ENCODE results near the gene MLC1. TPM values are rescaled to one million over a fixed set of nuclear protein-coding genes. Genes with fewer than 3 reads are reported as not detected.

Gene MLC1
- total and polyA plus RNA-seq, 8 donors: 0.04 to 0.16 (median 0.04) TPM; not detected in 4

DNA sequence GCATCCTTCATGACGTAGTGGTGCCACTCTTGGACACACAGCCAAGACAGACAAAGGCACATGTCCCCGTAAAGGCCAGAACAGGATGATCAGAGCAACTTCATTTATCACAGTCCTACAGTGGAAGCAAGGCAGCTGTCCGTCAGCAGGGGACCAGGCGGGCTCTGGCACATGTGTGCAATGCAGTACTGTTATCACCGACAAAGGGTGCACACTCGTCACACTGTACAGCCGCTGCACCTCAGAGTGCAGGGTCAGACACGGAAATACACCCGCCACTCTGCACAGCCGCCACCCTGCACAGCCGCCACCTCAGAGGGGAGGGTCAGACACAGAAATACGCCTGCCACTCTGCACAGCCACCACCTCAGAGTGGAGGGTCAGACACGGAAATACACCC lies 59.2 kb downstream of the MLC1 start:
- no peak for DNase-seq
- intact Hi-C loops (cut with DNase I): no loop called here
- H3K4me1 ChIP-seq: no peaks in the 10 kb centered on the region
- ATAC-seq: no peak
- 50 to 70% methylated on average over 12 to 13 of the region's 13 CpGs for WGBS, 2 donors
- no peaks in the 10 kb centered on the region for H3K9me3 ChIP-seq
- no peaks in the 10 kb centered on the region for H3K36me3 ChIP-seq
- TF ChIP-seq, protein P1, sequence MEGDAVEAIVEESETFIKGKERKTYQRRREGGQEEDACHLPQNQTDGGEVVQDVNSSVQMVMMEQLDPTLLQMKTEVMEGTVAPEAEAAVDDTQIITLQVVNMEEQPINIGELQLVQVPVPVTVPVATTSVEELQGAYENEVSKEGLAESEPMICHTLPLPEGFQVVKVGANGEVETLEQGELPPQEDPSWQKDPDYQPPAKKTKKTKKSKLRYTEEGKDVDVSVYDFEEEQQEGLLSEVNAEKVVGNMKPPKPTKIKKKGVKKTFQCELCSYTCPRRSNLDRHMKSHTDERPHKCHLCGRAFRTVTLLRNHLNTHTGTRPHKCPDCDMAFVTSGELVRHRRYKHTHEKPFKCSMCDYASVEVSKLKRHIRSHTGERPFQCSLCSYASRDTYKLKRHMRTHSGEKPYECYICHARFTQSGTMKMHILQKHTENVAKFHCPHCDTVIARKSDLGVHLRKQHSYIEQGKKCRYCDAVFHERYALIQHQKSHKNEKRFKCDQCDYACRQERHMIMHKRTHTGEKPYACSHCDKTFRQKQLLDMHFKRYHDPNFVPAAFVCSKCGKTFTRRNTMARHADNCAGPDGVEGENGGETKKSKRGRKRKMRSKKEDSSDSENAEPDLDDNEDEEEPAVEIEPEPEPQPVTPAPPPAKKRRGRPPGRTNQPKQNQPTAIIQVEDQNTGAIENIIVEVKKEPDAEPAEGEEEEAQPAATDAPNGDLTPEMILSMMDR (IDR thresholded peaks at IDR 0.05): no peak
- no peak overlapping the region for H3K4me3 ChIP-seq
- H3K27me3 ChIP-seq: peaks cover 0 to 2% (median 0%) of the 10 kb centered on the region in 4 donors
- no peak for FAIRE-seq
- no peak overlapping the region for H3K27ac ChIP-seq

DNA sequence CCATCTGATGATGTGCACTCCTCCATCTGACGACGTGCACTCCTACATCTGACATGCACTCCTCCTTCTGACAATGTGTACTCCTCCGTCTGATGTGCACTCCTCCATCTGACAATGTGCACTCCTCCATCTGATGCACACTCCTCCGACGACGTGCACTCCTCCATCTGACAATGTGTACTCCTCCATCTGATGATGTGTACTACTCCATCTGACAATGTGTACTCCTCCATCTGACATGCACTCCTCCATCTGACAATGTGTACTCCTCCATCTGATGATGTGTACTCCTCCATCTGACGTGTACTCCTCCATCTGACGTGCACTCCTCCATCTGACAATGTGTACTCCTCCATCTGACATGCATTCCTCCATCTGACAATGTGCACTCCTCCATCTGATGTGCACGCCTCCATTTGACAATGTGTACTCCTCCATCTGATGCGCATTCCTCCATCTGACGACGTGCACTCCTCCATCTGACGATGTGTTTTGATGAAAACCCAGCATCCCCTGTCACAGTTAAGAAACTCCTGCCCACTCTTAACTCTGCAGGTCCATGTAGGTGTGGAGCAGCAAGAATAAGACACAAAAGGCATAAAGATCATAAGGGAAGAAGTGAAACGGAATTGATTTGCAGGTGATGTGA lies 62.9 kb downstream of the MLC1 start:
- Histone ChIP-seq H3K9me3 (no peaks in the 10 kb centered on the region), H3K4me3 (no peak overlapping the region), H3K27me3 (peaks cover 0 to 2% (median 0%) of the 10 kb centered on the region in 4 donors), H3K4me1 (no peaks in the 10 kb centered on the region), H3K27ac (no peak overlapping the region), H3K36me3 (no peaks in the 10 kb centered on the region)
- no peak for DNase-seq
- intact Hi-C loops (cut with DNase I): no loop called here
- no peak for FAIRE-seq
- ATAC-seq: no peak
- TF ChIP-seq, protein P1 (IDR thresholded peaks at IDR 0.05): no peak
- WGBS, 2 donors: 79 to 84% methylated on average over 14 of the region's 14 CpGs

GRCh38 chr22:50020606-50021005 lies 64.6 kb downstream of the MLC1 start:
- Histone ChIP-seq H3K9me3 (no peaks in the 10 kb centered on the region), H3K27ac (no peak overlapping the region), H3K4me3 (no peak overlapping the region), H3K36me3 (no peaks in the 10 kb centered on the region), H3K27me3 (peaks cover 0 to 2% (median 0%) of the 10 kb centered on the region in 4 donors), H3K4me1 (no peaks in the 10 kb centered on the region)
- FAIRE-seq (no peak), ATAC-seq (no peak), DNase-seq (no peak)
- TF ChIP-seq, protein P1 (IDR thresholded peaks at IDR 0.05): no peak
- intact Hi-C loops (cut with DNase I): no loop called here
- WGBS, 2 donors: 74 to 91% methylated on average over 15 of the region's 15 CpGs

- TF ChIP-seq, protein P1 (IDR thresholded peaks at IDR 0.05): no peak
- Histone ChIP-seq H3K9me3 (no peaks in the 10 kb centered on the region), H3K4me1 (no peaks in the 10 kb centered on the region), H3K27me3 (peaks cover 0 to 7% (median 1%) of the 10 kb centered on the region in 4 donors), H3K36me3 (no peaks in the 10 kb centered on the region), H3K27ac (no peak overlapping the region), H3K4me3 (no peak overlapping the region)
- intact Hi-C loops (cut with DNase I): no loop called here
- WGBS, 2 donors: 60 to 73% methylated on average over 3 of the region's 3 CpGs
- FAIRE-seq (no peak), ATAC-seq (no peak), DNase-seq (no peak)
Observed at GRCh38 chr22:50019316-50019715, 65.9 kb downstream of the MLC1 start.

GRCh38 chr22:50018608-50019285 lies 66.5 kb downstream of the MLC1 start:
- no peak for ATAC-seq
- FAIRE-seq: no peak
- no peak for DNase-seq
- intact Hi-C loops (cut with DNase I): no loop called here
- Histone ChIP-seq H3K27me3 (peaks cover 0 to 12% (median 2%) of the 10 kb centered on the region in 4 donors), H3K27ac (no peak overlapping the region), H3K9me3 (no peaks in the 10 kb centered on the region), H3K36me3 (no peaks in the 10 kb centered on the region), H3K4me1 (no peaks in the 10 kb centered on the region), H3K4me3 (no peak overlapping the region)
- TF ChIP-seq, protein P1 (IDR thresholded peaks at IDR 0.05): no peak
- WGBS, 2 donors: 53% methylated on average over 11 of the region's 11 CpGs
